ENCODE data around the gene MASP1.

- TF ChIP-seq CTCF (IDR thresholded peaks at IDR 0.05) (no peak), POLR2A (IDR thresholded peaks at IDR 0.05) (peak; percentile 11)
Observed at GRCh38 chr3:187293516-187294430, 2.2 kb upstream of the MASP1 start.
